Neural cell (in vitro differentiated cells): Measurements from ENCODE around the gene NATD1.

Source experiments
- CTCF ChIP-seq: fragments of 450-650 bp; IDR thresholded peaks from 2 replicates; pipeline ENCODE4 v1.5.1; 2014; ENCODE audit warnings: antibody characterized with exemption, mild to moderate bottlenecking, moderate library complexity; ENCODE audit not compliant: poor library complexity, severe bottlenecking
- EP300 ChIP-seq: fragments of 450-650 bp; conservative IDR thresholded peaks from 2 replicates; pipeline ENCODE4 v1.6.1; 2014; ENCODE audit warnings: antibody characterized with exemption, mild to moderate bottlenecking, moderate library complexity; ENCODE audit not compliant: poor library complexity, severe bottlenecking
- EZH2 ChIP-seq: fragments of 200-600, 300-800 bp; shearing (Covaris generic), sonication (generic); IDR thresholded peaks from 2 replicates; pipeline ENCODE4 v1.6.1; 2014; ENCODE audit warnings: antibody characterized with exemption, low read length, borderline replicate concordance, mild to moderate bottlenecking; ENCODE audit not compliant: insufficient read depth, poor library complexity, severe bottlenecking
- POLR2AphosphoS5 ChIP-seq: IDR thresholded peaks from 2 replicates; pipeline ENCODE4 v1.6.1; 2012

GRCh38 chr17:21210411-21211076, 42.7 kb downstream of the NATD1 start:
- TF ChIP-seq POLR2AphosphoS5 (no peak), EZH2 (no peak), CTCF (no peak), EP300 (no peak)
